ENCODE results near the gene RTEL1.

GRCh38 chr20:63640086-63640485 lies 18.0 kb upstream of the RTEL1 start:
- no peak for TF ChIP-seq E2F1 (CRISPR knock-in tag; IDR thresholded peaks at IDR 0.05)
- TF ChIP-seq HEY1 (CRISPR knock-in tag; IDR thresholded peaks at IDR 0.05; ENCODE audit: borderline replicate concordance) = no peak
- no peak for TF ChIP-seq RFX5 (IDR thresholded peaks at IDR 0.05; ENCODE audit: low read depth, low read length)
- no peak for TF ChIP-seq EWSR1 (IDR thresholded peaks at IDR 0.05; ENCODE audit: borderline replicate concordance, low read depth, partially characterized antibody)
